SHP77 treated with DMSO at 0.1 percent for 48 hours (cell line): ENCODE results near the gene LRRC37A3.
"Not testable (repeated sequence)": the region's sequence is repeated elsewhere in the genome, so short reads cannot be mapped to it uniquely, and the experiment has no call there.

Experiments used
- DNase-seq: peaks from one replicate; lab custom pipeline; 2025; lab: John Stamatoyannopoulos, UW

The LRRC37A3 gene

DNA sequence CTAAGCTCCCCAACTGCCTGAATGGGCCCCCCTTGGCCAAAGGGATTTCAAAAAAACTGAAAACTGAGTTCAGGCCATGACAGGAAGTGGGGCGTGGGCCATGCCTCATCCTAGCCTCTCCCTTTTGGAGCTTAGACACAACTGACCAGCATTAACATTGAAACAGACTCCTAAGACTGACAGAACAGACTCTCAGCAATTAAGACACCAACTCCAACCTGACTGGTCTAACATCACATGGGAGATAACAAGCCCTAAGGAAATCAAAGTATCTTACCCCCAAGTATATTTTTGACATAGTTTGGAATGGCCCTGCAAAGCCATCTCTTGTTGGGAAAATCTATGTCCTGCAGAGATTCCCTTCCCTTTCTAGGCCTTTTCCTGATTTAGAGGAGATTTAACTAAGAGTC lies 88.6 kb downstream of the LRRC37A3 start:
- not testable (repeated sequence) for DNase-seq

DNA sequence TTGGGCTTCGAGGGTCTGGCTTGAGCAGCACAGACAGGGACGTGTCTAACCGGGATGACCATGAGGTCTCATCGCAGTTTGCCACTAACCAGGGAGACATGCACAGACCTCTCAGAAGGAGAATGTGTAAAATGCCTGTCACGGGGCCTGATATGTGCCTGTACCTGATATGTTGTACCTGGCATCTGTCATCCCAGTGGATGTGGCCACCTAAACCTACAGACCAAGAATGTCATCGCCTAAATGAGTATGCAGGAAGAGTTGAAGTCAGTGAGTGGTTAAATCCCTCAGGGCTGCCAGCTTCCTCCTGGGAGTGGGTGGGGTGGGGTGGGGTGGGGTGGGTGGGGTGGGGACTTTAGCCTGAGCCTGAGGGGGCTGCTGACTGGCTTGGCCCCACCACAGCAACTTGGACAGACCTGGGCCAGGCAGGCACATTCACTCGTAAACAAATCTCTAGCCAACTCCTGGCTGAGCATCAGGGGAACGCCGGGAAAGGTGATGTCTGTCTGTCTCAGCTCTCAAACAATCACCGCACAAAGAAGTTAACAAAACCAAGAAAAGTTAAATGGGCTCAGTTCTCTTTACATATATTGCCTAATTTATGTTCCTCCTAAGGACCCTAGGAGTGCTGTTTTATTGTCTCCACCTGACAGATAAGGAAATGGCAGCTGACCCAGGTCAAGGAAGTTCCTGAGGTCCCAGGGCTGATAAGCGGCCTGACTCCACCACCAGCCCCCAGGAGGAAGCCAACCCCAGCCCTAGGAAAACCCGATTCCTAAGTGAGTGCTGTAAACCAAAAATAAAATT lies 89.3 kb downstream of the LRRC37A3 start:
- not testable (repeated sequence) for DNase-seq

DNA sequence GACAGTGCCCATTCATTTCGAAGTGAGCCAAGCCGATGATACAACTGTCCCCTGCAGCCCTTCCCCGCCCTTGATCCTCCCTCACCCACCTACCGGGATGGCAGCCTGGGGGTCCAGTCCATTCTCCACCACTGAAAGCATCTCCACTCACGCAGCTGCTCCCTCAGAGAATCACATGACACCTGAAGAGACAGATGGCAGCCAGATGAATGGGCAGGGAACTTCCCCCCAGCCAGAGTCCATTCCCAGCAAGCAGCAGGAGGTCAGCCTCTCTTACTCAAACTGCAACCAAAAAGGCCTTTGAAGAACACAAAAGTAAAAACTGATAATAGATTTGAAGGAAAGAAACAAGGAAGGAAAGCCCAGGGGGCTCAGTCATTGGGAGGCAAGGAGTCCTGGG lies 90.2 kb downstream of the LRRC37A3 start:
- not testable (repeated sequence) for DNase-seq

DNA sequence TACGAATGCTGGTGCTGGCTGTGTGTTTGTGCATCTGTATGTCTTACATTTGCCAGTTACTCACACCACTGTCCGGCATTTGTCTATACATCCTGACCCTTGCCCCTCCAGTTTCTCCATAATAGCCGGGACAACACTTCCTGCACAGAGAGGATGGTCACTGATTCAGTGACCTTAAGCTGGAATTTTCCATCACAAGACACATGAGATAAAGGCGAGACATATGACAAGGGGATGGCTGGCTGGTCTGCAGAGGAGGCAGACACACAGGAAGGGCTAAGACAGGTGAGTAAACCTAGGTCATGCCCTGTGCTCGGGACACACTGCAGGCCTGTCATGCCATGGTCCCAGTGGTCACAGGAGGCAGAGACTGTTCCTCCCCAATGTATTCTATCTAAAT lies 100.4 kb downstream of the LRRC37A3 start:
- DNase-seq = not testable (repeated sequence)

DNA sequence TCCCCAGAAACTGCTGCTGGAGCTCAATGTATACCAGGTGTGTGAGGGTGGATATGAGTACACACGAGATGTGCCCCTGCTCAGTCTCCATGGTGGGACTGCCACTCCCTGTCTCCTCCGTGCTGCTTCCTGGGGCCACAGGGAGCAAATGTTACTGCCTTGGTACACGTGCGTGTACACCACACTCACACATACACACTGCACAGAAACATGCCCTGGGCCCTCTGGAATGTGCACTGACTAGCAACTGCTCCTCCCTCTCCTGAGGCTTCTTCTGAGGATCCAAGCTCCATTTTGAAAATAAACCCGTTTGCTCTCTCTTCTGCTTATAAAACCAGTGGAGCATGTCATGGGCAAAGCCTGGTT lies 103.5 kb downstream of the LRRC37A3 start:
- not testable (repeated sequence) for DNase-seq

DNA sequence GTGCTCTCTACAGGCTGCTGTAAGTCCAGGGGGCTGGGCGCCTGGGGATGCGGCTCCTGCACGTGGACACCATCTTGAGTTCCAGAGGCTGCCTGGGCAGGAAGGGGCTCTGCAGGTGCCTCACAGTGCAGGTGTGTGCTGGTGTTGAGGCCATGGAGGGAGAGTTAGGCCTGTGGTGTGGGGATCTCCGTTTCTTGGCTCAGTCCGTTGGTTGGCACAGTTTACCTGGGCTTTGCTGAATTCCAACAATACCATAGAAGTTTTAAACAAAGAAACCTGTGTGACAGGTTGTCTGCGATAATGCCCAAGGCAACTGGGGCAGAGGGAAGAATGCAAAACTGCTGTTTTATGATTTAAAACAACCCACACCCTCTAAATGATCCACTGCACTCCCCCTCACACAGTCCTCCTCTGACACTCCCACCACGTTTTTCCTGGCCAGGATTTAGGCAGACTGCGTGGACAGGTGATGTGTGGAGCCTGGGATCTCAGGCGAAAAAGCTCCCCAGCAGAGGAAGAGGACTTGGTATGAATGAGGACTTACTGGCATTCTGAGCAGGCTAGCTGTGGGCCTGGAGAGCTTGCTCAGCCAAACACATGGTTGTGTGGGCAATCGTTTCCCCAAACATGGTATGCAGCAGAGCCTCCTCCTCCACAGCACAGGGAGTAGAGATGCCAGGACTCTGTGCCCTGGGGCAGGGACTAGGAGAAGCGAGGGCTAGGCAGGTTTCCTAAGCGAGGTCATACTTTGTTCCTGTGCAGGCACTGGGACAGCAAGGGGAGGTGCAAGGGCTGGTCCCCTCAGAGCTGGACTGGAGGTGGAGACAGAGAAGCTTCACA lies 104.1 kb downstream of the LRRC37A3 start:
- not testable (repeated sequence) for DNase-seq

DNA sequence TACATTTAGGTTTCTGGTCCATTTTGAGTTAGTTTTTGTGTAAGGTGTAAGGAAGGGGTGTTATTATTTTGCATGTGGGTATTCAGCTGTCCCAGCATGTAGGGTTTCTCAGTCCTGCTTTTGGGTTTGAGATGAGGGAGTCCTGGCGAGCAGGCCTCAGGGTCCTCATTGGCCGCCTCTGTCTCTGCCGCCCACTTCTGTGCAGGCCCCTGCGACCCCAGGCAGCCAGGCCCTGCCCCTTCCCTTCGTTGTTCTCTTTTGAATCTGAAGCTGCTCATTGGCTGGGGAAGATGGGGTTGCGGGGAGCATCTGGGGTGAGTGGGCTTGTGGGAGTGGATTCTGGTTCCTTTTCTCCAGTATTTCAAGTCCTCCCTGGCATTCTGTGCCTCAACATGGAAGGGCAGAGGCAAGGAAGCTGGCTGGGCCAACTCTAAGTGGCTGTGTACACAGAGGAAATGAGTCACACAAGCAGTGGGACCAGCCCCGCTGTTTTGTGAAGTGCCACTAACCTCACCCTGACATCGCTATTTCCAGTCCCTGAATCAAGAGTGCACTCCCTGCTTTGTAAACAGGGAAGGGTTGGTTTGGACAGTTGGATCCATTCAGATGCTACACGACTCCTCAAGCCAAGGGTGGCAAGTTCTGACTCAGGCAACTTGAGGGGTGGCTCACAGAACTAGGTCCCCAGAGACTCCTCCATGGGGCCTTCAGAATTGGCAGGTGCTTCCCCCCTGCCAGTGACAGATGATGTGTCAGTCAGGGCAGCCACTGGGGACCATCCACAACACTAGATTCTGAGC lies 110.9 kb downstream of the LRRC37A3 start:
- peak; percentile 54 for DNase-seq
